OCI-LY3 (cell line): Measurements from ENCODE around the gene FLACC1.

Source experiments
- H2AFZ ChIP-seq: fragments of 200-600, 300-600 bp; shearing (Covaris generic); 2 replicates; pipeline ENCODE4 v1.6.0; 2014; ENCODE audit warnings: antibody characterized with exemption, low read depth, low read length
- H3K27ac ChIP-seq: fragments of 200-600, 300-600 bp; sonication (generic); 2 replicates; pipeline ENCODE4 v1.5.1; 2014; ENCODE audit warnings: mild to moderate bottlenecking, low read length, moderate library complexity, mixed read lengths
- H3K27me3 ChIP-seq: fragments of 200-600, 300-600 bp; sonication (generic); 2 replicates; pipeline ENCODE4 v1.6.1; 2014; ENCODE audit warnings: low read depth, low read length, mixed read lengths
- H3K36me3 ChIP-seq: fragments of 200-600, 300-600 bp; sonication (generic); replicated peaks from 2 replicates; pipeline ENCODE3; 2014; ENCODE audit warnings: low read depth, low read length, mixed read lengths
- H3K4me1 ChIP-seq: fragments of 300-600, 200-600 bp; sonication (generic); 2 replicates; pipeline ENCODE4 v1.6.1; 2014; ENCODE audit warnings: low read length, mixed read lengths
- H3K4me2 ChIP-seq: fragments of 200-600, 300-600 bp; sonication (generic); 2 replicates; pipeline ENCODE4 v1.6.1; 2014; ENCODE audit warnings: low read length, mixed read lengths
- H3K4me3 ChIP-seq: fragments of 300-600, 200-600 bp; sonication (generic); 2 replicates; pipeline ENCODE4 v1.5.1; 2014; ENCODE audit warnings: antibody characterized with exemption, mild to moderate bottlenecking, low read length, moderate library complexity
- H3K79me2 ChIP-seq: fragments of 300-600, 200-600 bp; shearing (Covaris generic); 2 replicates; pipeline ENCODE4 v1.6.1; 2014; ENCODE audit warnings: mild to moderate bottlenecking, low read length, mixed read lengths
- H3K9ac ChIP-seq: fragments of 300-600, 200-600 bp; shearing (Covaris generic); 2 replicates; pipeline ENCODE4 v1.6.0; 2014; ENCODE audit warnings: mild to moderate bottlenecking, low read length, moderate library complexity
- H3K9me3 ChIP-seq: fragments of 200-600, 300-600 bp; shearing (Covaris generic); 2 replicates; pipeline ENCODE4 v1.6.1; 2014; ENCODE audit warnings: low read length, mixed read lengths; ENCODE audit not compliant: insufficient read depth
- H4K20me1 ChIP-seq: fragments of 200-600, 300-600 bp; sonication (generic); 2 replicates; pipeline ENCODE4 v1.6.1; 2016; ENCODE audit warnings: low read length, mixed read lengths; ENCODE audit not compliant: insufficient read depth
- CTCF ChIP-seq: fragments of 200-600, 300-600 bp; sonication (generic); IDR thresholded peaks from 2 replicates; pipeline ENCODE4 v1.5.1; 2014; ENCODE audit warnings: antibody characterized with exemption, low read length, low read depth
- EZH2phosphoT487 ChIP-seq: fragments of 200-600 bp; shearing (Covaris generic); IDR thresholded peaks from 2 replicates; pipeline ENCODE4 v1.6.1; 2018; ENCODE audit warnings: antibody characterized with exemption, mixed run types, low read depth

FLACC1 gene

GRCh38 chr2:201402651-201403562 is 45.8 kb upstream of the FLACC1 start:
- Histone ChIP-seq H3K4me3 (no peak overlapping the region), H2AFZ (no peak overlapping the region), H3K9me3 (no peaks in the 10 kb centered on the region), H3K36me3 (no peaks in the 10 kb centered on the region), H3K9ac (no peak overlapping the region), H3K4me2 (no peak overlapping the region), H3K4me1 (no peaks in the 10 kb centered on the region), H3K27me3 (no peaks in the 10 kb centered on the region), H3K79me2 (no peaks in the 10 kb centered on the region), H4K20me1 (no peaks in the 10 kb centered on the region), H3K27ac (no peak overlapping the region)
- TF ChIP-seq EZH2phosphoT487 (no peak), CTCF (no peak)

- no peaks in the 10 kb centered on the region for H3K9me3 ChIP-seq
- no peak overlapping the region for H3K4me2 ChIP-seq
- no peak overlapping the region for H2AFZ ChIP-seq
- no peak for TF ChIP-seq EZH2phosphoT487
- no peak for TF ChIP-seq CTCF
- H3K27me3 ChIP-seq: no peaks in the 10 kb centered on the region
- H3K36me3 ChIP-seq: no peaks in the 10 kb centered on the region
- H3K9ac ChIP-seq: no peak overlapping the region
- H4K20me1 ChIP-seq: no peaks in the 10 kb centered on the region
- no peaks in the 10 kb centered on the region for H3K4me1 ChIP-seq
- H3K79me2 ChIP-seq: no peaks in the 10 kb centered on the region
- H3K27ac ChIP-seq: no peak overlapping the region
- H3K4me3 ChIP-seq: no peak overlapping the region
These were observed 44.7 kb upstream of the FLACC1 start for GRCh38 chr2:201401815-201402214.

- Histone ChIP-seq H3K27ac (no peak overlapping the region), H3K4me2 (no peak overlapping the region), H3K36me3 (peaks cover 4% of the 10 kb centered on the region)
These were observed 39.5 kb upstream of the FLACC1 start for GRCh38 chr2:201396595-201396994.

More at GRCh38 chr2:201396595-201396994, 39.5 kb upstream of the FLACC1 start:
- no peaks in the 10 kb centered on the region for H3K79me2 ChIP-seq
- H3K9me3 ChIP-seq: no peaks in the 10 kb centered on the region
- no peaks in the 10 kb centered on the region for H4K20me1 ChIP-seq
- no peak overlapping the region for H3K4me3 ChIP-seq
- no peak for TF ChIP-seq CTCF
- H3K9ac ChIP-seq: no peak overlapping the region
- no peaks in the 10 kb centered on the region for H3K27me3 ChIP-seq
- H2AFZ ChIP-seq: no peak overlapping the region
- no peaks in the 10 kb centered on the region for H3K4me1 ChIP-seq
